Myocyte (in vitro differentiated cells): Measurements from ENCODE around the gene R3HDML. TPM values are rescaled to one million over a fixed set of nuclear protein-coding genes. Genes with fewer than 3 reads are reported as not detected.

Source experiments
- DNase-seq: peaks from one replicate; pipeline ENCODE4 v3.0.0-alpha.2; 2012; ENCODE audit warnings: low read depth
- total RNA-seq: library from RNA; depleted of rRNA; stranded (reverse); fragments of >200 nt; gene quantifications from 2 replicates; pipeline ENCODE4 v1.2.3, GENCODE V29; 2014

The R3HDML gene
- total RNA-seq, 1 donor from 2014 or later = not detected

- no peak for DNase-seq
These were observed 61.5 kb downstream of the R3HDML start for GRCh38 chr20:44398335-44398734.

- DNase-seq = no peak
These were observed 62.6 kb downstream of the R3HDML start for GRCh38 chr20:44399446-44399845.

GRCh38 chr20:44400671-44400969 is 63.8 kb downstream of the R3HDML start:
- no peak for DNase-seq

Other genes with a start within 250 kb of the R3HDML start
- gene JPH2, start 149.9 kb upstream of the R3HDML start, total RNA-seq = 263 and 339 TPM in 2 replicates
- gene OSER1, start 126.3 kb upstream of the R3HDML start, total RNA-seq = 36.3 and 37.4 TPM in 2 replicates
- 0.11 TPM in 1 of 2 replicates, not detected in the other for gene GDAP1L1, start 89.7 kb upstream of the R3HDML start, total RNA-seq
- 10.8 and 12.0 TPM in 2 replicates for gene FITM2, start 25.8 kb upstream of the R3HDML start, total RNA-seq
- not detected in 2 replicates for gene HNF4A, start 18.7 kb downstream of the R3HDML start, total RNA-seq
- 4.8 and 7.2 TPM in 2 replicates for gene TTPAL, start 138.8 kb downstream of the R3HDML start, total RNA-seq
- 82.7 and 96.2 TPM in 2 replicates for gene SERINC3, start 185.0 kb downstream of the R3HDML start, total RNA-seq
- gene PKIG, start 245.5 kb downstream of the R3HDML start, total RNA-seq = 46.8 and 51.9 TPM in 2 replicates